Activated CD8-positive, alpha-beta memory T cell treated with anti-CD3 and anti-CD28 coated beads for 36 hours (primary cell): ENCODE data around the gene GSX2. TPM values are rescaled to one million over a fixed set of nuclear protein-coding genes. Genes with fewer than 3 reads are reported as not detected.
"Not testable (repeated sequence)": the region's sequence is repeated elsewhere in the genome, so short reads cannot be mapped to it uniquely, and the experiment has no call there.

ENCODE experiments used
- CTCF ChIA-PET: fragments of 350-600 bp; sonication (Branson Sonifier 250); formaldehyde crosslinking; loops from one replicate; lab custom pipeline; 2021; ENCODE audit warnings: antibody characterized with exemption; lab: Charles Lee
- POLR2A ChIA-PET: fragments of 350-600 bp; sonication (Branson Sonifier 250); formaldehyde crosslinking; loops from one replicate; lab custom pipeline; 2021; ENCODE audit warnings: antibody characterized with exemption; lab: Charles Lee
- total RNA-seq, 2 experiments: library from RNA; stranded (reverse); gene quantifications; one replicate each; pipeline ENCODE4 v1.2.3, GENCODE V29; 2021

Gene GSX2
- total RNA-seq, 2 experiments from 2014 or later = not detected

- ChIA-PET CTCF (no interaction called here), POLR2A (no interaction called here)
Measured at GRCh38 chr4:54097152-54097551, 2.8 kb upstream of the GSX2 start.

- POLR2A ChIA-PET = no interaction called here
- CTCF ChIA-PET = interaction anchor here (1.2 to 1.5 kb wide), 2 partner anchors 130 to 135 kb away, joined by 3 read pairs; no protein-coding TSS in a partner anchor
Measured at GRCh38 chr4:54098375-54098774, 1.6 kb upstream of the GSX2 start.

- CTCF ChIA-PET = interaction anchor here (1.2 to 1.5 kb wide), 2 partner anchors 129 to 135 kb away, joined by 3 read pairs; no protein-coding TSS in a partner anchor
Measured at GRCh38 chr4:54099287-54099747, 646 bp upstream of the GSX2 start.

GRCh38 chr4:54100595-54101189, 729 bp downstream of the GSX2 start:
- POLR2A ChIA-PET = no interaction called here
- CTCF ChIA-PET = interaction anchor here (1.6 kb wide), 1 partner anchor 132 kb away, joined by 3 read pairs; no protein-coding TSS in a partner anchor

More at GRCh38 chr4:54099287-54099747, 646 bp upstream of the GSX2 start:
- POLR2A ChIA-PET = no interaction called here

- CTCF ChIA-PET = interaction anchor here (1.6 kb wide), 1 partner anchor 132 kb away, joined by 3 read pairs; no protein-coding TSS in a partner anchor
Measured at GRCh38 chr4:54101190-54102041, 1.5 kb downstream of the GSX2 start.

GRCh38 chr4:54102531-54103106, 2.7 kb downstream of the GSX2 start:
- POLR2A ChIA-PET = no interaction called here
- CTCF ChIA-PET = no interaction called here

More at GRCh38 chr4:54101190-54102041, 1.5 kb downstream of the GSX2 start:
- POLR2A ChIA-PET = no interaction called here

- POLR2A ChIA-PET = no interaction called here
- CTCF ChIA-PET = no interaction called here
Measured at GRCh38 chr4:54103190-54103574, 3.2 kb downstream of the GSX2 start.

- CTCF ChIA-PET = no interaction called here
Measured at GRCh38 chr4:54104907-54105306, 4.9 kb downstream of the GSX2 start.

GRCh38 chr4:54107951-54108748, 8.2 kb downstream of the GSX2 start:
- ChIA-PET CTCF (no interaction called here), POLR2A (interaction anchor here (0.7 kb wide), 1 partner anchor 35 kb away, joined by 3 read pairs; no protein-coding TSS in a partner anchor)

More at GRCh38 chr4:54104907-54105306, 4.9 kb downstream of the GSX2 start:
- POLR2A ChIA-PET = no interaction called here

- ChIA-PET CTCF (no interaction called here), POLR2A (no interaction called here)
Measured at GRCh38 chr4:54109241-54110018, 9.5 kb downstream of the GSX2 start.

- ChIA-PET POLR2A (no interaction called here), CTCF (no interaction called here)
Measured at GRCh38 chr4:54110019-54110416, 10.1 kb downstream of the GSX2 start.

- POLR2A ChIA-PET, CTCF ChIA-PET: not testable (repeated sequence)
Measured at GRCh38 chr4:54113206-54113605, 13.2 kb downstream of the GSX2 start.

- CTCF ChIA-PET, POLR2A ChIA-PET: not testable (repeated sequence)
Measured at GRCh38 chr4:54116246-54116645, 16.3 kb downstream of the GSX2 start.

- ChIA-PET CTCF (no interaction called here), POLR2A (no interaction called here)
Measured at GRCh38 chr4:54118850-54119589, 19.1 kb downstream of the GSX2 start.

- CTCF ChIA-PET = no interaction called here
- POLR2A ChIA-PET = no interaction called here
Measured at GRCh38 chr4:54120518-54120917, 20.6 kb downstream of the GSX2 start.

- ChIA-PET CTCF (no interaction called here), POLR2A (no interaction called here)
Measured at GRCh38 chr4:54127660-54128059, 27.7 kb downstream of the GSX2 start.

GRCh38 chr4:54128694-54129093, 28.7 kb downstream of the GSX2 start:
- POLR2A ChIA-PET, CTCF ChIA-PET: not testable (repeated sequence)

GRCh38 chr4:54139332-54139731, 39.4 kb downstream of the GSX2 start:
- ChIA-PET POLR2A (no interaction called here), CTCF (no interaction called here)
